22Rv1 (cell line): ENCODE measurements around the gene ZG16.

Source experiments
- ZFX ChIP-seq: fragments of 450-650 bp; IDR thresholded peaks from 2 replicates; pipeline ENCODE4 v1.6.1; 2017; ENCODE audit warnings: antibody characterized with exemption, borderline replicate concordance
- TF ChIP-seq, protein P1 (sequence below): fragments of 450-650 bp; IDR thresholded peaks from 2 replicates; pipeline ENCODE4 v1.5.1; 2017; ENCODE audit warnings: mild to moderate bottlenecking

DNA sequence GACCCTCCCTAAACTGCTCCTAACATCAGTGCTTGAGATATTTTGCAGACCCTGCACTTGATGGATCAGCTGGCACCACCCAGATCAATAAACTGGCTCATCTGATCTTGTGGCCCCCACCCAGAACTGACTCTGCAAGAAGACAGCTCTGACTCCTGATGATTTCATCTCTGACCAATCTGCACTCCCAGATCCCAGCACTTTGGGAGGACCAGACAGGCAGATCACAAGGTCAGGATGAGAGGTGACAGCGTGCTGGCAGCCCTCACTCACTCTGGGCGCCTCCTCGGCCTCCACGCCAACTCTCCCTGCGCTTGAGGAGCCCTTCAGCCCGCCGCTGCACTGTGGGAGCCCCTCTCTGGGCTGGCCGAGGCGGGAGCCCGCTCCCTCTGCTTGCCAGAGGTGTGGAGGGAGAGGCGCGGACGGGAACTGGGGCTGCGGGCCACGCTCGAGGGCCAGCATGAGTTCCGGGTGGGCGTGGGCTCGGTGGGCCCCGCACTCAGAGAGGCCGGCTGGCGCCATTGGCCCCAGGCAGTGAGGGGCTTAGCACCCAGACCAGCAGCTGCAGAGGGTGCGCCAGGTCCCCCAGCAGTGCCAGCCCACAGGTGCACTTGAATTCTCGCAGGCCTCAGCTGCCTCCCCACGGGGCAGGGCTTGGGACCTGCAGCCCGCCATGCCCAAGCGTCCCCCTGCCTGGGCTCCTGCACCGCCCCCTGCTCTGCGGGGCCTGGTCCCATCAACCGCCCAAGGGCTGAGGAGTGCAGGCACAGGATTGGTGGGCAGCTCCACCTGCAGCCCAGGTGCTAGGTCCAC is 29.9 kb upstream of the ZG16 start:
- TF ChIP-seq, protein P1, sequence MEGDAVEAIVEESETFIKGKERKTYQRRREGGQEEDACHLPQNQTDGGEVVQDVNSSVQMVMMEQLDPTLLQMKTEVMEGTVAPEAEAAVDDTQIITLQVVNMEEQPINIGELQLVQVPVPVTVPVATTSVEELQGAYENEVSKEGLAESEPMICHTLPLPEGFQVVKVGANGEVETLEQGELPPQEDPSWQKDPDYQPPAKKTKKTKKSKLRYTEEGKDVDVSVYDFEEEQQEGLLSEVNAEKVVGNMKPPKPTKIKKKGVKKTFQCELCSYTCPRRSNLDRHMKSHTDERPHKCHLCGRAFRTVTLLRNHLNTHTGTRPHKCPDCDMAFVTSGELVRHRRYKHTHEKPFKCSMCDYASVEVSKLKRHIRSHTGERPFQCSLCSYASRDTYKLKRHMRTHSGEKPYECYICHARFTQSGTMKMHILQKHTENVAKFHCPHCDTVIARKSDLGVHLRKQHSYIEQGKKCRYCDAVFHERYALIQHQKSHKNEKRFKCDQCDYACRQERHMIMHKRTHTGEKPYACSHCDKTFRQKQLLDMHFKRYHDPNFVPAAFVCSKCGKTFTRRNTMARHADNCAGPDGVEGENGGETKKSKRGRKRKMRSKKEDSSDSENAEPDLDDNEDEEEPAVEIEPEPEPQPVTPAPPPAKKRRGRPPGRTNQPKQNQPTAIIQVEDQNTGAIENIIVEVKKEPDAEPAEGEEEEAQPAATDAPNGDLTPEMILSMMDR = no peak
- no peak for TF ChIP-seq ZFX
